HG03342 (cell line): Measurements from ENCODE around the gene ZNG1B.
"Not testable (repeated sequence)": the region's sequence is repeated elsewhere in the genome, so short reads cannot be mapped to it uniquely, and the experiment has no call there.

Source experiments
- ATAC-seq: cut with Tn5 transposase; IDR thresholded peaks from one replicate; pipeline ENCODE4 v1.9.1; 2021; ENCODE audit warnings: mild to moderate bottlenecking, moderate library complexity; ENCODE audit not compliant: unreplicated experiment

Gene ZNG1B

GRCh38 chr2:113503094-113504042, 65.9 kb downstream of the ZNG1B start:
- ATAC-seq, result not testable (repeated sequence)

GRCh38 chr2:113504081-113504480, 66.6 kb downstream of the ZNG1B start:
- not testable (repeated sequence) for ATAC-seq

GRCh38 chr2:113507394-113508140, 70.1 kb downstream of the ZNG1B start:
- not testable (repeated sequence) for ATAC-seq

GRCh38 chr2:113508187-113508586, 70.7 kb downstream of the ZNG1B start:
- ATAC-seq, result not testable (repeated sequence)

- not testable (repeated sequence) for ATAC-seq
Observed at GRCh38 chr2:113510913-113511312, 73.4 kb downstream of the ZNG1B start.

- ATAC-seq, result not testable (repeated sequence)
Observed at GRCh38 chr2:113511859-113512258, 74.4 kb downstream of the ZNG1B start.

GRCh38 chr2:113515457-113515856, 78.0 kb downstream of the ZNG1B start:
- not testable (repeated sequence) for ATAC-seq

- ATAC-seq, result not testable (repeated sequence)
Observed at GRCh38 chr2:113515995-113516394, 78.5 kb downstream of the ZNG1B start.

GRCh38 chr2:113517025-113517424, 79.5 kb downstream of the ZNG1B start:
- ATAC-seq, result not testable (repeated sequence)

GRCh38 chr2:113520837-113521236, 83.3 kb downstream of the ZNG1B start:
- ATAC-seq, result not testable (repeated sequence)

- ATAC-seq, result not testable (repeated sequence)
Observed at GRCh38 chr2:113521492-113521891, 84.0 kb downstream of the ZNG1B start.

- ATAC-seq, result not testable (repeated sequence)
Observed at GRCh38 chr2:113524986-113525385, 87.5 kb downstream of the ZNG1B start.

GRCh38 chr2:113527350-113528045, 90.0 kb downstream of the ZNG1B start:
- ATAC-seq, result peak; percentile 90

- ATAC-seq, result not testable (repeated sequence)
Observed at GRCh38 chr2:113528126-113528525, 90.6 kb downstream of the ZNG1B start.

GRCh38 chr2:113528904-113529303, 91.4 kb downstream of the ZNG1B start:
- ATAC-seq, result not testable (repeated sequence)

- ATAC-seq, result not testable (repeated sequence)
Observed at GRCh38 chr2:113532991-113533390, 95.5 kb downstream of the ZNG1B start.

GRCh38 chr2:113536573-113536972, 99.1 kb downstream of the ZNG1B start:
- ATAC-seq, result not testable (repeated sequence)

- ATAC-seq, result not testable (repeated sequence)
Observed at GRCh38 chr2:113540834-113541203, 103.3 kb downstream of the ZNG1B start.

- ATAC-seq, result not testable (repeated sequence)
Observed at GRCh38 chr2:113541204-113541975, 103.9 kb downstream of the ZNG1B start.

- ATAC-seq, result not testable (repeated sequence)
Observed at GRCh38 chr2:113541976-113542485, 104.5 kb downstream of the ZNG1B start.
